ENCODE data around the gene OR4B1.
"Not testable (repeated sequence)": the region's sequence is repeated elsewhere in the genome, so short reads cannot be mapped to it uniquely, and the experiment has no call there.

Gene OR4B1, protein sequence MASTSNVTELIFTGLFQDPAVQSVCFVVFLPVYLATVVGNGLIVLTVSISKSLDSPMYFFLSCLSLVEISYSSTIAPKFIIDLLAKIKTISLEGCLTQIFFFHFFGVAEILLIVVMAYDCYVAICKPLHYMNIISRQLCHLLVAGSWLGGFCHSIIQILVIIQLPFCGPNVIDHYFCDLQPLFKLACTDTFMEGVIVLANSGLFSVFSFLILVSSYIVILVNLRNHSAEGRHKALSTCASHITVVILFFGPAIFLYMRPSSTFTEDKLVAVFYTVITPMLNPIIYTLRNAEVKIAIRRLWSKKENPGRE

DNA sequence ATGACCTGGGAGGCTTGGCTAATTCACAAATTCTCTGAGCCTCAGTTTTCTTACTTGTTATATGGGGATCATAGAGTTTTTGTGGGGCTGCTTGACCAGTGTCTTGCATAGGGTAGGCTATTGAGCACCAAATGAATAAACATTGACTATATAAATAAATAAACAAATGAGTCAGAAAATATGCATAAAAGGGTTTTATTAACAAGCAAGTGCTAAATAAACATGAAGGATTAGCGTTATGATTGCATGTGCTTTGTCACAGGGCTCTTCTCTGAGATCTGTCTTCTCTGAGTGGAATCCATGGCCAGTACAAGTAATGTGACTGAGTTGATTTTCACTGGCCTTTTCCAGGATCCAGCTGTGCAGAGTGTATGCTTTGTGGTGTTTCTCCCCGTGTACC lies at the start of gene OR4B1:
Gene OR4B1 (plus strand): TSS at position 301 of the 400 bp plus-strand sequence. CDS start 0 bp downstream, at position 301.
- no peak for DNase-seq

DNA sequence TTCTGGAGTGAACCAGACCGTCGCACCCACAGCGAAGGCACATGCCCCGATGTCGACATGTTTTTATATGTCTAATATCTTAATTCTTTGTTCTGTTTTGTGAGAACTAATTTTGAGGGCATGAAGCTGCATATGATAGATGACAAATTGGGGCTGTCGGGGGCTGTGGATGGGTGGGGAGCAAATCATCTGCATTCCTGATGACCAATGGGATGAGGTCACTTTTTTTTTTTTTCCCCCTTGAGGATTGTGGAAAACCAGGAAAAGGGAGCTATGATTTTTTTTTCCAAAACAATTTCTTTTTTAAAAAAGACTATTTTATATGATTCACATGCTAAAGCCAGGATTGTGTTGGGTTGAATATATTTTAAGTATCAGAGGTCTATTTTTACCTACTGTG lies 49.2 kb upstream of the OR4B1 start:
- DNase-seq: no peak

DNA sequence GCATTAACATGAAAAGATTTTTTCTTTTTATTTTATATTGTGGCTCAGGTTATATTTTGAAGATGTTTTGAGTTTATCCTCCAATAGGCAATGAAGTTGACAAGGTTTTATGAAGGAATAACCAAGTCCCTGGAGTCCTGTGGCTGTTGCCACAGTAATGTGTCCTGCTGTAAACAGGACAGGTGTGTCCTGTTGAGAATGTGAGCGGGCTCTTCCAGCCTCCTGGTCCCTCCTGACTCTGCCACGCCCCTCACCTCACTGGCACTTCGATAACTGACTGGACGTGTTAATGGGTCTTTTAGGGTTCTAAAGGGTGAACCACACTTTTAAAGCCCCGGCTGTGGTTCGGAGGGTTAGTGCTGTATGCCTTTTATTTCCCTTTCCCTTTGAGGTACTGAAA lies 47.8 kb upstream of the OR4B1 start:
- no peak for DNase-seq

DNA sequence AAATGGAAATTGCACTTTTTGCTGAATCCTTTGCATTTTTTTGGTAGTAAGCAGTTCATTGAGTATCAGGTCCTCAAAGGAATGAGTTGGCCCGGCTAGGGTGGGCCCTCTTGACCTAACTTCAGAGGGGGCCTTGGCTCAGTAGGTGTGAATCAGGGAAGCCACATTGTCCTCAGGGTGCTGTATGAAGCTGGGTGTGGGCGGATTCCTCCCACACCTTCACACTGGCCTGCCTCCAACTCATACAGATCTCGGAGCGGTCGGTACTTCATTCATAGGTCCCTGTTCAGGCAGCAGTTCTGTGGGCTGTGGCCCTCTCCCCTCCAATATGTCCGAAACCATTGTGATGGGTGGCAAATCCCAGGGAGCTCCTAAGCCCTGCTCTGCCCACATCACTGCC lies 47.4 kb upstream of the OR4B1 start:
- DNase-seq: no peak

DNA sequence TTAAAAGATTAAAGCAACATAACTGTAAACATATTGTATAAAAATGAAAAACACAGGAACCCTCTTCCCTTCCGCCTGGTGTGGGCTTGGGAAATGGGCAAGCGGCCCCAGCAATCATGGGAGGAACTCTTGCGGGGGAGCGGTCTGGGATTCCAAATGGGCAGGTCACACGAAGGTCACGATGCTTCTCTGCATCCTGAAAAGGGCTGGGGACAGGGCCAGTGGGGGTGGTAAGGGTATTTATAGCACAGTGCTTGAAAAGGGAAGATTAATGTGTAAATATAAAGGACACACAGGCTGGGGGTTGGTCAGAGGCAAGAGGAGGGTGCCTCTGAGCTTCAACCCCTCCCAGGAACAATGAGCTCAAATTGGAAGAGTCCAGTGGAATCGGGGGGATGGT lies 46.9 kb upstream of the OR4B1 start:
- no peak for DNase-seq

DNA sequence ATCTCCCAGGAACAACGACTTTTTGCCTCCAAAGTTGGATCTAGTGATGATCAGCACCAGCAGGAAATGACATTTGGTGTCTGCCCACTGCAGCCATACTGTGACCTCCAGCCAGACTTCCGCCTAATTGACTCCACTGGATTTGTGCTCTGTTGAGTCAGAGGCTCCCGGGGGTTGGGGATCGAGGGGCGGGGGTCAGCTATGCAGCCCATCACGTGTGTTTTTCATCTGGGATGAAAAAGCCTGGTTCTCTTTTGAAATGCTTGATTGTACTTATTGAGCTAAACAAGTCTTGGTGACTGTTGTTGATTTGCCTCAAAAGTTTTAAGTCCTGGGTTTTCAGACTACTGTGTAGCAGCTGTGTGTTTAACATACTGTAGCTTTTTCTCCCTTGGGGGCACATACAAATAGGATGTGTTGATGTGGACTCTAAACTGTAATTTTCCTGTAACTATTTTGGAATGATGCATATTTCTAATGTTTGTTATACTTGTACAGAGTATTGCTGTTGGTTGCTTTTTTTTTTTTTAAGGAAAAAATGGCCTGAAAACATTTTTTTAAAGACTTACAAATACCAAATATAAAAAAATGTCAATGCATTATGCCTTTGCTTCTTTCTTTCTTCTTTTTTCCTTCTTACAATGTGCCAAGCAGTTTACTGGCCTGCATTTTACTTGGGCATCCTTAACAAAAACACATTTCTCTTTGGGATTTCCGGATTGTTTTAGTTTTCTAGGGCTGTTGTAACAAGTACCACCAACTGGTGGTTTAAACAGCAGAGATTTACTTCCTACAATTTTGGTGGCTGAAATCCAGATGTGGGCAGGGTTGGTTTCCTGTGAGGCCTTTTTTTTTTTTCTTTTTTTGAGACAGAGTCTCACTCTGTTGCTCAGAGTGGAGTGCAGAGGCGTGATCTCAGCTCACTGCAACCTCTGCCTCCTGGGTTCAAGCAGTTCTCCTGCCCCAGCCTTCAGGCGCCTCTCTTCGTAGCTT lies 46.1 kb upstream of the OR4B1 start:
- DNase-seq: no peak

DNA sequence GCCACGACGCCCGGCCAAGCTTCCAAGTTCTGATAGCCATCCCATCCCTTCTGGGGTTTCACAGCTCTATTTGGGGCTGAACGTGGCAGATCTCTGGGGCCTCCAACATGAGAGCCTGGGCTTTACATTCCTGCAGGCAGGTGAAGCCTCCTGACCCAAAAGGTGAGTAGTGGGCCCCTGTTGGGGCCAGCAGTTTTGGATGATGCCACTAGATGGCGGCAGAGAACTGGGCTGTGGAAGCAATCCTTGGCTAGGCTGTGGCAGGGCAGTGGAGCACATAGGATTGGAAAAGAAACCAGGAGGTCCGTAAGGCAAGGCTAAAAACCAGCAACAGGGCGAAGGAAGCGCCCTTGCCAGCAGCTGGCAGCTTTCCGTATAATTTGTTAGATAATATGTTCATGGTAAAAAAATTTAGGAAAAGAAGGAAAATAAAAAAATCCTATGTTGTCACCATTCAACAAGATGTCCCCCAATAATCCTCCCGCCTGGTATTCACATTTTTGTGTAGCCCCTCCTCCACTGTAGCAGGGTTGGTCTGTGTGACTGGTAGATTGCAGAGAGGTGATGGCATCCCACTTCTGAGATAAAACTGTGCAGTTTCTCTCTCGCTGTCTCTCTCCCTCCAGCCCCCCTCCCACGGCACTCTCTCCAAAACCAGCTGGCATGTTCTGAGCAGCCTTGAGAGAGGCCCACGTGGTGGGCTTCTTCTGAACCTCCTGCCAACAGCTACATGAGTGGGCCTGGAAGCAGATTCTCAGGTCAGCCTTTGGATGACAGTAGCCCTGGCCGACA lies 43.6 kb upstream of the OR4B1 start:
- no peak for DNase-seq

DNA sequence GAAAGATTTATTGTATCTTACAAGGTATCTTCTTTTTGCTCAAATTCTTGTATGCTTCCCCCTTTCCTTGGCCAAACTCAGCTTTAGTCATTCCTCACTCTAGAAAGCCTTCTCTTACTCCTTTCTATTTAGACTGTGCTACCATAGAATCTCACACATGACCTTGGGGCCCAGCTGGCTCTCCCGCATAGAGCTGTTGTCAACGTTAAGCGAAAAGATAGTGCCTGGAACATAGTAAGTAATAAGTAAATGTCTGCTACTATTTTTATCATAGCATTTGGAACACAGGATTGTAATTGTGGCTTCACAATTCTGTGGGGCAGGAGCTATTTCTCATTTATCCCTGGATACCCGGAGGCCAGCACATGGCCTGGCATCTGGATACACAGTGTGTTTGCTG lies 38.9 kb upstream of the OR4B1 start:
- no peak for DNase-seq

DNA sequence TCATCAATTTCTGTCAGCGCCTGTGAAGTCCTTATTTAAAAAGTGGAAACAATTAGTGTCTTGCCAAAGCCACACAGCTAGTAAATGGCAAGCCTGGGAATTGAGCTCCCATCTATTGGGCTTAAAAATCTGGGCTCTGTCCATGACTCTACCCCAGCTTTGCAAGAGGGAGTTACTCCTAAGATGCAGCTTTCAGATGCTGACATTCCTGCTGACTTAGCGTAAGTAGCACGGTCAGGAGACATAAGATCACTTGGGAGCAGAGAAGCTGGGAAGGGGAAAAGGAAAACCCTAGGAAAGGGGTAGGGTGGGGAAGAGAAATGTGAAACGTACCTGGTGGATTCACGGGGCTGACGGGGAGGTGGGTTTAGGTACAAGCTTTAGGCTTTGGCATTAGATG lies 36.0 kb upstream of the OR4B1 start:
- no peak for DNase-seq

DNA sequence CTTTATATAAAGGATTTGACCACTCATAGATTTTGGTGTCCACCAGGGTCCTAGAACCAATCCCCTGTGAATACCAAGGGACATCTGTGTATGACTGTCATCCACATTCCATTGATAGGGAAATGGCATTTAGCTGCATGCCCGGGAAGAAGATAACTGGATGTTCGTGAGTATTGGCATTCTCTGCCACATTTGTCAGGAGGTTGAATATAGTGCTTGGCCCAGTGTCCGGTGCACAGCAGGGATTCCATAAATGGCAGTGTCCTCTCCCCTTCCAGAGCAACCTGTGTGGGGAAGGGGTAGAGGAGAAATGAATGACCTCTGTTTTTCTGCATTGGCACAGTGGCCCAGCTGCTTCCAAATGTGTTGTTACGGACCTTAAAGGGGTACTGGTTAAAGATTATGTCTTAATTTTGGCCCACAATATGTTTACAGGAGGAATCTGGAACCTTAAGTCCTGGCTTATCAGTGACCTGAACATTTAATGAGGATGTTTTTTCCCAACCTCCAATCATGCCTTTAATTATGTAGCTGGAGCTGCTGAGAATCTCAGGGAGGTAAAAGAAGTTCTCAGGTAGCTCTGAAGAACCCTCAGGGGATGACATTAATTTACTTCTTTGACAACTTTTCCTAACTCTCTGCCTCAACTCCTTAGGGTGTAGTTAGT lies 33.6 kb upstream of the OR4B1 start:
- no peak for DNase-seq

DNA sequence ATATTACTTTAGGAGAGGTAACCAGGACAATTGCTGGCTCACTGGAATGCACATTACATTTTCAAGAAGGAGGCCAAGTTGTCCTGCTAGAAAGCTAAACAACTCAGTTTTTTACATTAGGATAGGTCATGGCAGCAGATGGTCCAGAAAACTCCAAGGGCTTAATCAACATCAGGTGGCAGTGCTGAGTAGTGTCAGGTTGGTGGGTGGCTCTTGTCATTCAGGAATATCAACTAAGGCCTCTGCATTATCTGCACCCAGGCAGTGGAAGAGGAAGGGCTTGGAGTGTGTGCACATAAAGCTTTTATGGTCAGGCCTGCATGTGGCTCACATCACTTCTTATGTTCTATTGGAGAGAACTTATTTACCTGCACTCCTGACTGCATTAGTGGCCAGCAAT lies 32.2 kb upstream of the OR4B1 start:
- DNase-seq: no peak

DNA sequence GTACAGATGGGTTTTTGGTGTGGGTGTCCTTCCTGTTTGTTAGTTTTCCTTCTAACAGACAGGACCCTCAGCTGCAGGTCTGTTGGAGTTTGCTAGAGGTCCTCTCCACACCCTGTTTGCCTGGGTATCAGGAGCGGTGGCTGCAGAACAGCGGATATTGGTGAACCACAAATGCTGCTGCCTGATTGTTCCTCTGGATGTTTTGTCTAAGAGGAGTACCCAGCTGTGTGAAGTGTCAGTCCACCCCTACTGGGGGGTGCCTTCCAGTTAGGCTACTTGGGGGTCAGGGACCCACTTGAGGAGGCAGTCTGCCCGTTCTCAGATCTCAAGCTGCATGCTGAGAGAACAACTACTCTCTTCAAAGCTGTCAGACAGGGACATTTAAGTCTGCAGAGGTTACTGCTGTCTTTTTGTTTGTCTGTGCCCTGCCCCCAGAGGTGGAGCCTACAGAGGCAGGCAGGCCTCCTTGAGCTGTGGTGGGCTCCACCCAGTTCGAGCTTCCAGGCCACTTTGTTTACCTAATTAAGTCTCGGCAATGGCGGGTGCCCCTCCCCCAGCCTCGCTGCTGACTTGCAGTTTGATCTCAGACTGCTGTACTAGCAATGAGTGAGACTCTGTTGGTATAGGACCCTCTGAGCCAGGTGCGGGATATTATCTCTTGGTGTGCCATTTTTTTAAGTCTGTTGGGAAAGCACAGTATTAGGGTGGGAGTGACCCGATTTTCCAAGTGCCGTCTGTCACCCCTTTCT lies 25.5 kb upstream of the OR4B1 start:
- DNase-seq: not testable (repeated sequence)

DNA sequence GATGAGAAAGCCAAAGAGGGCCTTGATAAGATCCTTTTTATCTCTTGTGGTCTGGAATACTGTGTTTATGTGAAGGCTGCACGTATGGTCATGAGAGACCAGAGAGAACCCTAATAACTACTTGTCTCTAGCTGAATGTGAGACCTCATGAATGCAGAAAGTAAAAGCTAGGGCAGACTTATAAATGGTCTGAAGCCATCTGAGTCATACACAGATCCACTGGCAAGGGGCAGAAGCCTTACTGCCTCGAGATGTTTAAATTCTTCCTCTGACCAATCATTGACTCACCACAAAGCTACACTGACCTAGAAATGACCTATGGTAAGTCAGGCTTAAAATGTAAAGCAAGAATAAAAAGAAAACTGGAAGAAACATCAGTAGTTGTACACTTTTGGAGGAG lies 22.7 kb upstream of the OR4B1 start:
- peak; percentile 7 for DNase-seq

DNA sequence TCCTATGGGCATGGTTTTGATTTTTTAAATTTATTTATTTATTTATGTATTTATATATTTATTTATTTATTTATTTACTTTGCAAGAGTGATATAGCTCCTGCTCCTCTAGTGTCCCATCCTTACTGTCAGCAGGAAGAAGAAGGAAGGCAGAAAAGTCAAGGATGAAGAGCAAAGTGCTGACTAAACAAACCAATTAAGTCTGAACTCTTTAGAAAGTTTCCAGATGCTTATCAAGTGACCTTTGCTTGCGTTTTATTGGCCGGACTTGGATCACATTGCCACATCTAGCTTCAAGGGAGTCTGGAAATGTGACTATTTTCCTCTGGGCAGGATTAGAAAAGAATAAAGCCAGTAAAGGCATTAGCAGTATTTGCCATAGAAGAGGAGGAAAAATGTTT lies 8.7 kb upstream of the OR4B1 start:
- DNase-seq: no peak

DNA sequence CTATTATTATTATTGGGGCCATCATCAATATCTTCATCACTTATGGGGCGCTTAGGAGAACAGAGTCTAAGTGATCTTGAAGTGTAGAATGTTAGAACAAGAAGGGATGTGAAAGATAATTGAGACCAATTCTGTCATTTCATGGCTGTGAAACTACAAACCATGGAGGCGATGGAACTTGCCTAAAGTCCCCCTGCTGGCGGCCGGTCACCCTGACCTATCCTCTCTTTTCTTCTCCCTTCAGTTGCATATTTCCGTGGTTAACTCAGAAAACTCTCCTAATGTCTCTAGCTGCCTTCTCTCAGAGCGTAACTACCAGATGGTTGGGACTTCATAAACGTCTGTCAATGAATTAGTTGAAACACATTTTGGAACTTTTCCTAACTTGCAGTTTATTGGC lies 6.6 kb upstream of the OR4B1 start:
- no peak for DNase-seq

DNA sequence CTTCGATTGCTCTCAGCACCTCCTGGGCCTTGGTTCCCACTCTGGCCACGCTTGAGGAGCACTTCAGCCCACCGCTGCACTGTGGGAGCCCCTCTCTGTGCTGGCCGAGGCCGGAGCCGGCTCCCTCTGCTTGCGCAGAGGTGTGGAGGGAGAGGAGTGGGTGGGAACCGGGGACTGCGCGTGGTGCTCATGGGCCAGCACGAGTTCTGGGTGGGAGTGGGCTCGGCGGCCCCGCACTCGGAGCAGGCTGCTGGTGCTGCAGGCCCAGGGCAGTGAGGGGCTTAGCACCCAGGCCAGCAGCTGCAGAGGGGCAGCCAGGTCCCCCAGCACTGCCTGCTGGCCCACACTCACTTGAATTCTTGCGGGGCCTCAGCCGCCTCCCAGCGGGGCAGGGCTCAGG lies 12.2 kb downstream of the OR4B1 start:
- no peak for DNase-seq

DNA sequence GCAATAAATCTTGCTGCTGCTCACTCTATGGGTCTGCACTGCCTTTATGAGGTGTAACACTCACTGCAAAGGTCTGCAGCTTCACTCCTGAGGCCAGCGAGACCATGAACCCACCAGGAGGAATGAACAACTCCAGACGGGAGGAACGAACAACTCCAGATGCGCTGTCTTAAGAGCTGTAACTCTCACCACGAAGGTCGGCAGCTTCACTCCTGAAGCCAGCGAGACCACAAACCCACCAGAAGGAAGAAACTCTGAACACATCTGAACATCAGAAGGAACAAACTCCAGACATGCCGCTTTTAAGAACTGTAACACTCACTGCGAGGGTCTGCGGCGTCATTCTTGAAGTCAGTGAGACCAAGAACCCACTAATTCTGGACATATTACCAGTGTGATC lies 13.4 kb downstream of the OR4B1 start:
- not testable (repeated sequence) for DNase-seq

DNA sequence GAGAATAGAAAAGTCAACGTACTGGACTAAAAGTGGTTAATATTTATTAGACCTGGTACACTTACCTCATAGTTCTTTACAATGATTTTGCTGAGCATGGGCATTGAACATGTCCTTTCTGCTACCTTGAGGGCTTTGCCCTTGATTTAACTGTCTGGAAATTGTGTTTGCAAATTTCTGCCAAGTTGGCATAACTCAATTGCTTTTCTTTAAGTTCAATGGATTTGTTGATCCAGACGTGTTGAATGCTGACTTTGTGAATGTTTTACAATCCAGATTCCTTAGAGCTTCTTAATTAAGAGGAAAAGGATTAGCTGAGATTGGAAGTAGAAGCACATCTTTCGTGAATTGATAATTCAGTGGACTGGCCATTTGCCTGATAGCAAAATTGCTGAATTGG lies 21.1 kb downstream of the OR4B1 start:
- DNase-seq: no peak

DNA sequence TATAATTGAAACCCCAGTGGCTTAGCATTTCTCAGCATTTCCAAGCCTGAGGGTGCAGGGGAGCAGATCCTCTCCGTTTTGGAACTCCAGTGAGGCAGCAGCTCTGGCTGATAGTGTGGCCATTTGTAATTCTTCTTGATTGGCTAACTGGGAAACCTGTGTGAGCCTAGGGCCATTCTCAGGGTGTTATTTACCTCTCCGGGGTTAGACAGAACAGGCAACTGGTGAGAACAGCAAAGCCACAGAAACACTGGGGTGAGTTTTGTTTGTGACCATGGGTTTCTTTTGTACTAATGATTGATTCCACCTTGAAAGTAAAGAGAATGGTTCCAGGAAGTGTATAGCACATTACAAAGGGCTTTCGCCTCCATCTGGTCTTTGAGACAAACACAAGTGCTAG lies 25.9 kb downstream of the OR4B1 start:
- no peak for DNase-seq

DNA sequence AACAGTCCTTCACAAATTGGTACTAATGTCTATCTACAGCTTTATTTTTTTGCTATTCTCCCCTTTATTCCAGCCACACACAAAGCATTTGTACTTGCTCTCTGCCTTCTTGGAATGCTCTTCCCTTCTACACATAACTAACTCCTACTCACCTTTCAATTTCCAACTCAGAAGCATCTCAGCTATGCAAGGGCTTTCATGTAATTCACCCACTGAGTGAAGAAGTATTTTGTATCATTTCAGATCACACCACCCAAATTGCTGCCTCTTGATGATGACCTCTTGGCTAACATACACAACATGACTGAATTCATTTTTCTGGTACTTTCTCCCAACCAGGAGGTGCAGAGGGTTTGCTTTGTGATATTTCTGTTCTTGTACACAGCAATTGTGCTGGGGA lies 28.2 kb downstream of the OR4B1 start, which contains the start of gene OR4X2:
Gene OR4X2 (plus strand): TSS at position 301 of the 400 bp plus-strand sequence. CDS start 0 bp downstream, at position 301.
- no peak for DNase-seq

DNA sequence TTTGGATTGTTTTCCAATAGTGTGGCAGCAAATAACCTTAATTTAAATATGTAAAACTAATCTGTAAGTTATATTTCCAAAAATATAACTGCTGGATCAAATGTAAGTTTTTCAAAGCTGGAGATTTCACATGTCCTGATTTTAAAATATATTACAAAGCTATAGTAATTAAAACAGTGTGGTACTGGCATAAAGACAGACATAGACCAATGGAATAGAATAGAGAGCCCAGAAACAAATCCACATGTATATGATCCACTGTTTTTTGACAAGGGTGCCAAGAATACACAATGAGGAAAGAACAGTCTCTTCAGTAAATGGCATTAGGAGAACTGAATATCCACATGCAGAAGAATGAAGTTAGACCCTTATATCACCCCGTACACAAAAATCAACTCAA lies 32.3 kb downstream of the OR4B1 start:
- no peak for DNase-seq

DNA sequence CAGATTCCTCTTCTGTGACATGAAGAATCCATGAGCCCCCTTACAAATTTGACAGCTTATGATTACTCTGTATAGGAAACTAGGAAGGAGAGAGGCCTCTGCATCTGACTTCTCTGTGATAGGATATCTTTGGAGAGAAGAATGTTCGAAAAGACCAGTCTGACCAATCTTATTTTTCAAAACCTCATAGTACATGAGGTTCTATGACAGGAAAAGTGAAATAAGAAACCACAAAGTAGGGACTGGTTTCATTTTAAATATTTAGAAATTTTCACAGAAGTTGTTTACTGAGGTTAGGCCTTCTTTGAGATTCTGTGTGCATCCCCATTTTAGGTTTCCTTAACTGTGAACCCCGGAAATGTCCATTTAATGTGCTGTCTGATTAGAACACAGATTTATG lies 45.0 kb downstream of the OR4B1 start:
- no peak for DNase-seq
